Globus pallidus (tissue), 1 donor: ENCODE results near the gene ADA.

Experiments used
- DNase-seq: peaks from one replicate; pipeline ENCODE4 v3.0.0-alpha.2; 2015; ENCODE audit warnings: low spot score

The ADA gene

DNA sequence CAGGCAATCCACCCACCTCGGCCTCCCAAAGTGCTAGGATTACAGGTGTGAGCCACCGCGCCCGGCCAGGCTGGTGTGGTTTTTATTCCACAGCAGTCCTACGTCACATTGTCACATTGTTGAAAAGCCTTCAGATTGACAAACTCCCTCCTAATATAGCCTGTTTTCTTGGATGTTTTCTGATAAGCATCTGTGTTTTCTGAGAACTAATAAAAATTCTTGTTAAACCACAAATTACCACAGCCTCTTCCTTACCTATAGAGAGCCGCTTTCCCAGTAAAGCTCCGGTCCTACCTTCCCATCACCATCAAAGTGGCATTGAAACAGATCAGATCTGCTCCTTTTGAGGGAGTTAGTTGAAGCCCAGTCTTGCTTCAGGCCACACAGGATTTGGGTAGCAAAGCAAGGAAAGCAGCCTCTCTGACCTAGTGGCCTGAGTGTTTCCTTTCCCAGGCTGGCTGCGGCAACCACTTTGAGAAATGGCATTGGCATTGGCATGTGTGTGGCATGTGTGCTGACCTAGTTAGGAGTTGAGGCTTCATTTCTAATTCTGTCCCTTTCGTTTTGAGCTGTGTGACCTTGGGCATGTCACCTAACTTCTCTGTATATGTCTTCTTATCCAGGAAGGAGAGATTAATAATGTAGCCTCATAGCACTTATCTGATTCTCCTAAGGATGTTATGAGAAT lies 70.8 kb downstream of the ADA start:
- no peak for DNase-seq

DNA sequence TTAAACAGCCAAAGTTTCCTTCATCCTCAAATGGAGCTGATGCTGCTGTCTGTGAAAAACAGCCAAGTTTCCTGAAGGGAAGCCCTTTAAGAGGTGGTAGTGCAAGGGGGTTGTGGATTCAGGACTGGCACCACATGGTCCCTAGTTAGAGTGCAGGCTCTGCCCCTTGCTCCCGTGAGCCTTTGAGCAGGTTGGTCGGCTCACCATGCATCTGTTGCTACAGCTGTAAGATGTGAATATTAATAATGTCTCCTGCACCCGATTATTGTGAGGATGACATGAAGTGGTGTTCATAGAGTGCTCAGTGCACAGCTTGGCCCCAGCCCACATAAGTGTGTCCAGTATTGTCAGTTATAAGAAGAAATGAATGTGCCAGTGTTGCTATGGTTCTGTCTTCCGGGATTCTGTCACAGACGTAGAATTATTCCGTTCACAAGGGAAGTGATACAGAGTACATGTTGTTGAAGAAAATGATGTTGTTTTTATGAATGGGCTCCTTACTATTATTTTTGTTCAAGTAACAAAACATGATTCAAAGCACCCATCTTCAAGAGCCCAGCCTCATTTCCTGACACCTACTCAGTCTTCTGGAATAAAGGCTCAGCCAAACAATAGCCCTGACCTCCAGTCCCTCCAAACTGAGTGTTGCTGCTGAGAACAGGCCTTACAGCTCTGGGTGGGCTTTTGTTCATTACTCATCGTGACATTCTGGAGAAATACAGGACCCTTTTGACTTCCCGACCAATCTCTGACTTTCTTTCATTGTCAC lies 72.0 kb downstream of the ADA start:
- DNase-seq: no peak

DNA sequence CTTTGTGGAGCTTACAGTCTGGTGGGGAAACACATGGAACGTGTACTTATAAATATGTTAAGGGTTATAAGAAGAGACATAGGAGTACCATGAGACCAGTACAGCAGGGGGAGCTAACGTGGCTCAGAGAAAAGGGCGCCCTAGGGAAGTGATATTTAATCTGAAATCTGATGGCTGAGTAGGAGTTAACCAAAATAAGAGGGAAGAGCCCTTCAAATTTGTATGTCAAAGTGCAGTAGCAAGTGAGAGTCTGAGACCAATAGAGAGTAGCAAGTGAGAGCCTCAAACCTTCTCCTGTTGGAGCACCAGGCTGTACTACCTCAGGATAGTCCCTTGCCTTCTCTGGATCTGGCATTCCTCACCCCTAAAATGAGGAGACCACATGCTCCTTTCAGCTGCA lies 75.2 kb downstream of the ADA start:
- no peak for DNase-seq

DNA sequence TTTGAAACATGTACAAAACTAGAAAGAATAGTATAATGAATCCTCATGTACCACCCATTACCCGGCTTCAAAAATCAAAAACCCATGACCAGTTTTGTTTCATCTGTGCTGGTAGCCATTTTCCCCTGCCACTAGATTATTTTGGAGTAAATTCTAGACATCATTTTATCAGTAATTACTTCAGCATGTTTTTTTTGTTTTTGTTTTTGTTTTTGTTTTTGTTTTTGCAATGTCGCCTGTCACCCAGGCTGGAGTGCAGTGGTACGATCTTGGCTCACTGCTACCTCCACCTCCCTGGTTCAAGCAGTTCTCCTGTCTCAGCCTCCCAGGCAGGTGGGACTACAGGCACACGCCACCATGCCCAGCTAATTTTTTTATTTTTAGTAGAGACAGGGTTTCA lies 77.1 kb downstream of the ADA start:
- no peak for DNase-seq

DNA sequence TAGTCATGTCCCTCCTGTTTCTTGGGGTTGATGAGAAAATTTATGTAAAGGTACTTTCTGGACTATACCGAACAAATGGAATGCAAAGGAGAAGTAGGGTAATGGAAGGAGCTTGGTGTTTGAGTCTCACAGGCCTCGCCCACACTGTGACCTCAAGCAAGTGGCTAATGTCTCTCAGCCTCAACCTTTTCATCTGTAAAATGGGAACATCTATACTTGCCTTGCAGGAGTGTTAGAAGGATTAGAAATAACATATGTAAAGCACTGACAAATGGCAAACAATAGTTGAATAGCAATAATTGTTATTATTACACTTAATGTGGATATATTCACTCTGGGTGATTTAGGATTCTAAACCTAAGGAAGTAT lies 78.0 kb downstream of the ADA start:
- no peak for DNase-seq

DNA sequence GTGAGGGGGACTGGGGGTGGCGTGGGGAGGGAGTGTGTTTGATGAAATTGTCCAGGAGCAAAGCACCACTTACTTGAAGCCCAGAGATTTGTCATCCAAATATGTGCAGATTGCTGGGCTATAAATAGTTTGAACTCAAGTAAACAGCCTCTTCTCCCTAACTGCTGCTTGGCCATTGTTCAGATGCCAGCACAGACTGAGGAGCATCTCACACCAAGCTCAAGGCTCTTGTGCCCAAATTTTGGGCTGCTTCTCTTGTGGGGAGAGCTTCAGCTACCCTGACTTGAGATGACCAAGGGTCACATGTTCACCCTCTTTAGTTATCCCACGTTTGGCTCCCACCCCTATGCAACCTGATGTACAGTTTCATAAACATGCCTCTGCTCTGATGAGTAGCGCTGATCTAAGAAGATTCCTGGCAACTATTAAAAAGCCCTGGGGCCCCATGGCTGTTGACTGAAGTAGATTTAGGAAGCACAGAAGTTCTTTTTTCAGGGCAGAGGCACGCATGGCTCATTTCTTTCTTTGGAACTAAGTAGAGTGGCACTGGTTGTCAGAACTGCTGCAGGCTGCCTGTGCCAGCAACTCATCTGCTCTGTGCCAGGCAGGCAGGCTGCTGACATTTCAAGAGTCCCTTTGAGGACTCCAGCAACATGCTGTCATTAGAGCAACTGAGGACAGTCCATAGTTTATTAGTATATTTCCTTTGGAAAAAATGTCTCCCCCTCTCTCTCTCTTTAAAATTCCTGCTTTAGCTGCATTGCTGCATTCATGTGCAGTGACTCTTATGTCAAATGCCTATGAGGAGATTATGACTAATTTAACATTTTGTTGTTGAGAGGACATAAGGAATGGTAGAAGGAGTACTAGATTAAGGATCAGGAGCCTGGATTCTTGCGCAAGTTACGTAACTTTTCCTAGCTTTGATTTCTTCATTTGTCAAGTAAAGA lies 78.7 kb downstream of the ADA start:
- DNase-seq: peak; percentile 87

DNA sequence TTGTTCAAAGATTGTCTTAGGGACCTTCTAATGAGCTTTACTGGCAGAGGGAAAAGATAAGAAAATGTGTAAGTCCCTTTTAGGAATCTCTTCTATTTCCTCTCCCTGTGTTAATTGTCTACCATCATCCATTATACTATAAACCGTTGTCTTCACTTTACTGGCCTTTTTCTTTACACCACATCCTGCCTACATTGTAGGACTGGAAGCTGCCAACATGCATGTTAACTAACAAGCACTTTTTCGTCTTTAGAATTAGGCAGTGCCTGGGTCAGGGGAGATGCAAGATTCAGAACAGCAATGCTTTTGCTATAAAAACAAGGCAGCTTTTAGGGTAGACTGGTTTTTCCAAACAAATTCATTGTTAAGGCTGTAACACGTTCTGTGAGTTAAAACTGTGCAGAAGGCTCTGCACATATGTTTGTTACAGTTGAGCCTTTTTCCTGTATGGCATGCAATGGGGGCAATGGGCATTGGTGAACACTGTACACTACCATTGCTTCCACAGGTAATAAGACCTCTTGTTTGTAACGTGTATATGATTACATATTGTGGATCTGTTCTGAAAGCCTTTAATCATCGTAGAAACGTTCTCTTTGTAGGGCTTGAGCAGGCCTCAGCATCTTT lies 80.0 kb downstream of the ADA start:
- DNase-seq: no peak

DNA sequence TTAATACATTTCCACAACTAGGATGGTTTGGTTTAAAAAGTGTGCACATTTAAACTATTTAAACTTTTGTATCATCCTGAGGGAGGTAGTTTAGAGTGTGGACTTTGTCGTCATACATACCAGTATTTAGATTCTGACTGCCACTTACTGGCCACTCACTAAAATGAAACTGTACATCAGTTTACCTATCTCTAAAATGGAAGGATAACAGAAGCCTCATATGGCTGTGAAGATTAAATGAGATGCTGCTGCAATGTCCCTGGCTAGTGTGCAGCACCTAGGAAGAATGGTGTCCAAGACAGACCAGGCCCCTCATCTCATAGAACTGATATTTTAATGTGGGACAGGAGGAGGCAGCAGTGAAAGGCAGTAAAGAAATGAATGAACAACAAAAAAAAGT lies 81.1 kb downstream of the ADA start:
- no peak for DNase-seq
